HCT116 (cell line): ENCODE measurements around the gene ZSCAN5B. TPM values are rescaled to one million over a fixed set of nuclear protein-coding genes. Genes with fewer than 3 reads are reported as not detected.
"Not testable (repeated sequence)": the region's sequence is repeated elsewhere in the genome, so short reads cannot be mapped to it uniquely, and the experiment has no call there.

Experiments used
- ATAC-seq: fragments of 200-7000 bp; cut with Tn5 transposase; 2 replicates; pipeline ENCODE4 v1.9.1; 2020; ENCODE audit warnings: mild to moderate bottlenecking, moderate library complexity
- BruUV-seq: library from RNA; stranded (reverse); fragments of 400-500 nt; replicated peaks from 2 replicates; lab custom pipeline; 2021; lab: Mats Ljungman, UMichigan
- CTCF ChIA-PET: fragments of 300-600 bp; sonication (Branson Sonifier 250); formaldehyde crosslinking; loops from one replicate; lab custom pipeline; 2021; ENCODE audit warnings: antibody characterized with exemption; lab: Charles Lee
- POLR2A ChIA-PET: fragments of 300-600, 350-600 bp; sonication (Branson Sonifier 250); formaldehyde crosslinking; loops from one replicate; lab custom pipeline; 2021; ENCODE audit warnings: antibody characterized with exemption; lab: Charles Lee
- RAD21 ChIA-PET, 2 experiments: fragments of 300-600 bp; sonication (Branson Sonifier 250); formaldehyde crosslinking; loops; one replicate each; lab custom pipeline; 2023; ENCODE audit warnings: low total read pairs in 2 of 2; ENCODE audit not compliant: uncharacterized antibody in 2 of 2, unreplicated experiment in 2 of 2, low non-redundant PET in 1 of 2; lab: Charles Lee
- DNase-seq: peaks from one replicate; pipeline ENCODE4 v3.0.0-alpha.2; 2010; ENCODE audit warnings: low read depth, low spot score
- H2AFZ ChIP-seq: fragments of 200-600 bp; shearing (Covaris generic), sonication (generic); 2 replicates; pipeline ENCODE4 v1.6.1; 2017; ENCODE audit warnings: low read depth, mixed run types, mixed read lengths, antibody characterized with exemption, low read length; ENCODE audit not compliant: poor library complexity, severe bottlenecking
- H3K27ac ChIP-seq: 2 replicates; pipeline ENCODE4 v1.5.1; 2012; ENCODE audit warnings: low read depth, low read length
- H3K27me3 ChIP-seq: fragments of 200-600 bp; sonication (generic); 2 replicates; pipeline ENCODE4 v1.6.1; 2016; ENCODE audit warnings: mixed run types, low read length, mixed read lengths; ENCODE audit not compliant: insufficient read depth
- H3K36me3 ChIP-seq, 2 experiments: fragments of 200-500 bp in 1 of 2; fragments of 200-600 bp in 1 of 2; sonication (Bioruptor generic) in 1 of 2; sonication (generic) in 1 of 2; 2 replicates each; pipeline versions ENCODE4 v1.5.1 to v1.6.1; 2014 to 2016; ENCODE audit warnings: low read length in 2 of 2, inconsistent platforms in 1 of 2, mixed read lengths in 1 of 2, mixed run types in 1 of 2; ENCODE audit not compliant: insufficient read depth in 2 of 2, control insufficient read depth in 1 of 2
- H3K4me1 ChIP-seq, 2 experiments: fragments of 200-600 bp in 1 of 2; sonication (generic) in 1 of 2; 2 replicates each; pipeline versions ENCODE4 v1.5.1 to v1.6.1; 2012 to 2017; ENCODE audit warnings: low read length in 2 of 2, inconsistent platforms in 1 of 2, mild to moderate bottlenecking in 1 of 2, mixed read lengths in 1 of 2, mixed run types in 1 of 2, moderate library complexity in 1 of 2; ENCODE audit not compliant: insufficient read depth in 2 of 2, control insufficient read depth in 1 of 2
- H3K4me2 ChIP-seq: fragments of 200-600 bp; sonication (generic); 2 replicates; pipeline ENCODE4 v1.6.1; 2017; ENCODE audit warnings: mixed run types, low read length, mixed read lengths
- H3K4me3 ChIP-seq, 2 experiments: fragments of 200-600 bp in 1 of 2; sonication (generic) in 1 of 2; replicated peaks in 1 of 2; 2 replicates each; pipeline ENCODE4 v1.5.1; 2011 to 2016; ENCODE audit warnings: low read length in 2 of 2, control low read depth in 1 of 2, low read depth in 1 of 2, mild to moderate bottlenecking in 1 of 2, mixed read lengths in 1 of 2, mixed run types in 1 of 2
- H3K79me2 ChIP-seq: fragments of 200-600 bp; sonication (generic); 2 replicates; pipeline ENCODE4 v1.6.1; 2017; ENCODE audit warnings: mild to moderate bottlenecking, mixed run types, low read length, moderate library complexity, mixed read lengths; ENCODE audit not compliant: insufficient read depth
- H3K9ac ChIP-seq: fragments of 200-600 bp; sonication (generic); 2 replicates; pipeline ENCODE4 v1.6.1; 2016; ENCODE audit warnings: low read length, mixed read lengths
- H3K9me2 ChIP-seq: fragments of 200-600 bp; sonication (generic), shearing (Covaris generic); 2 replicates; pipeline ENCODE4 v1.6.1; 2017; ENCODE audit warnings: mixed run types, mild to moderate bottlenecking, moderate library complexity; ENCODE audit not compliant: insufficient read depth
- H3K9me3 ChIP-seq, 2 experiments: fragments of 200-500 bp in 1 of 2; fragments of 200-600 bp in 1 of 2; sonication (Bioruptor generic) in 1 of 2; sonication (generic) in 1 of 2; 2 replicates each; pipeline ENCODE4 v1.6.1; 2014 to 2017; ENCODE audit warnings: low read length in 2 of 2, mixed read lengths in 2 of 2, inconsistent platforms in 1 of 2, low read depth in 1 of 2, mild to moderate bottlenecking in 1 of 2, mixed run types in 1 of 2, moderate library complexity in 1 of 2; ENCODE audit not compliant: control insufficient read depth in 1 of 2, insufficient read depth in 1 of 2
- H4K20me1 ChIP-seq: fragments of 200-600 bp; sonication (generic), shearing (Covaris generic); 2 replicates; pipeline ENCODE4 v1.6.1; 2017; ENCODE audit warnings: mixed run types, mild to moderate bottlenecking, moderate library complexity; ENCODE audit not compliant: insufficient read depth
- CTCF ChIP-seq, 3 experiments: fragments of 200-600 bp in 1 of 3; sonication (generic) in 1 of 3; IDR thresholded peaks in 2 of 3; conservative IDR thresholded peaks in 1 of 3; 2 replicates each; pipeline ENCODE4 v1.5.1; 2012 to 2017; ENCODE audit warnings: low read depth in 2 of 3, low read length in 2 of 3, antibody characterized with exemption in 1 of 3, borderline replicate concordance in 1 of 3, control low read depth in 1 of 3, mild to moderate bottlenecking in 1 of 3, mixed read lengths in 1 of 3, mixed run types in 1 of 3, moderate library complexity in 1 of 3; ENCODE audit not compliant: insufficient read depth in 1 of 3
- FOSL1 ChIP-seq: IDR thresholded peaks from 2 replicates; pipeline ENCODE4 v1.6.1; 2012; ENCODE audit warnings: low read depth
- JUND ChIP-seq: IDR thresholded peaks from 2 replicates; pipeline ENCODE4 v1.6.1; 2012
- MAX ChIP-seq: IDR thresholded peaks from 2 replicates; pipeline ENCODE4 v1.6.1; 2012
- RAD21 ChIP-seq: IDR thresholded peaks from 2 replicates; pipeline ENCODE4 v1.6.1; 2012; ENCODE audit warnings: low read depth, mild to moderate bottlenecking
- SIN3A ChIP-seq: IDR thresholded peaks from 2 replicates; pipeline ENCODE4 v1.6.1; 2012; ENCODE audit warnings: low read depth
- SP1 ChIP-seq: IDR thresholded peaks from 2 replicates; pipeline ENCODE4 v1.6.1; 2012; ENCODE audit warnings: low read depth
- SRF ChIP-seq: IDR thresholded peaks from 2 replicates; pipeline ENCODE4 v1.6.1; 2012; ENCODE audit warnings: low read depth
- ZBTB33 ChIP-seq: IDR thresholded peaks from 2 replicates; pipeline ENCODE4 v1.6.1; 2011; ENCODE audit warnings: mild to moderate bottlenecking, low read length, moderate library complexity; ENCODE audit not compliant: insufficient replicate concordance; ENCODE audit errors: extremely low read depth
- ZNF274 ChIP-seq: fragments of 200-500 bp; sonication (Bioruptor generic); IDR thresholded peaks from 2 replicates; pipeline ENCODE4 v1.6.1; 2014; ENCODE audit warnings: mild to moderate bottlenecking, low read depth, low read length, inconsistent platforms
- intact Hi-C: fragments of 100-400 bp; cut with micrococcal nuclease; formaldehyde crosslinking; loops from 2 replicates; pipeline ENCODE4 v1.10.0; 2022
- total RNA-seq: library from RNA; stranded (reverse); gene quantifications from one replicate; pipeline ENCODE4 v1.2.1, GENCODE V29; 2021; ENCODE audit not compliant: unreplicated experiment
- TF ChIP-seq, protein P1 (sequence below): IDR thresholded peaks from 2 replicates; pipeline ENCODE4 v1.6.1; 2012; ENCODE audit warnings: low read depth
- TF ChIP-seq, protein P2 (sequence below): IDR thresholded peaks from 2 replicates; pipeline ENCODE4 v1.6.1; 2012

The ZSCAN5B gene
- total RNA-seq, 1 experiment from 2014 or later = not detected

GRCh38 chr19:56175861-56176307, 21.7 kb downstream of the ZSCAN5B start, which contains the start of gene GALP:
GALP (plus strand) TSS chr19:56176008; CDS start chr19:56177109, 1,101 bp downstream.
- H3K4me1 ChIP-seq, H3K79me2 ChIP-seq, H3K4me3 ChIP-seq, intact Hi-C loops, DNase-seq, H3K9me3 ChIP-seq, H3K27ac ChIP-seq, H3K9me2 ChIP-seq, H3K4me2 ChIP-seq, BruUV-seq, H3K9ac ChIP-seq, ATAC-seq, H3K27me3 ChIP-seq, H4K20me1 ChIP-seq, H3K36me3 ChIP-seq, POLR2A ChIA-PET, RAD21 ChIA-PET, H2AFZ ChIP-seq: not testable (repeated sequence)
- CTCF ChIA-PET = interaction anchor here (1.9 kb wide), 1 partner anchor 109 kb away, joined by 4 read pairs; no protein-coding TSS in a partner anchor

DNA sequence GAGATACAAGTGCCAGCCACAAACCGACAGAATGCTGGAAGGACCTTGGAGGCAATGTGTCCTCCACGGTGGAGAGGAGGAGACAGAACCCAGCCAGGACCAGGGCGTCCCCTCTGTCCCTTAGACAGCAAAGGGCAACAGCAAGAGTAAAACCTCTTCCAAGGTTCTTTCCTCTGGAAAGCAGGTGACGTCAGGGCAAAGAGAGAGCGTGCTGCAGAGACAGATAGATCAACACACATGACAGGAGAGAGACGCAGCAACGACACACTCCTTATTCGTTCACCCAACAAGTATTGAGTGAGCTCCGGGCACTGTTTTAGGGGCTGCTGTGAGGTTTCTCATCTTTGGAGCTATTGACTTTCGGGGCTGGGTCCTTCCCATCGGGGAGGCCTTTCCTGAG, 23.0 kb downstream of the ZSCAN5B start:
- H3K27me3 ChIP-seq = no peaks in the 10 kb centered on the region
- no peaks in the 10 kb centered on the region for H3K9me2 ChIP-seq
- H4K20me1 ChIP-seq = no peaks in the 10 kb centered on the region
- intact Hi-C loops = no loop called here
- H3K27ac ChIP-seq = no peak overlapping the region
- H3K4me3 ChIP-seq = no peak overlapping the region
- no peak for ATAC-seq
- no peaks in the 10 kb centered on the region for H3K9me3 ChIP-seq
- no peak for DNase-seq
- no peaks in the 10 kb centered on the region for H3K4me1 ChIP-seq
- ChIA-PET CTCF (interaction anchor here (1.9 kb wide), 1 partner anchor 108 kb away, joined by 4 read pairs; no protein-coding TSS in a partner anchor), POLR2A (no interaction called here), RAD21 (no interaction called here)
- no peak overlapping the region for H3K4me2 ChIP-seq
- no peaks in the 10 kb centered on the region for H3K36me3 ChIP-seq
- H3K79me2 ChIP-seq = no peaks in the 10 kb centered on the region
- BruUV-seq = no TSS peak
- H2AFZ ChIP-seq = no peak overlapping the region
- no peak overlapping the region for H3K9ac ChIP-seq
- no peak for TF ChIP-seq MAX
- TF ChIP-seq RAD21 = no peak
- TF ChIP-seq, protein P1, sequence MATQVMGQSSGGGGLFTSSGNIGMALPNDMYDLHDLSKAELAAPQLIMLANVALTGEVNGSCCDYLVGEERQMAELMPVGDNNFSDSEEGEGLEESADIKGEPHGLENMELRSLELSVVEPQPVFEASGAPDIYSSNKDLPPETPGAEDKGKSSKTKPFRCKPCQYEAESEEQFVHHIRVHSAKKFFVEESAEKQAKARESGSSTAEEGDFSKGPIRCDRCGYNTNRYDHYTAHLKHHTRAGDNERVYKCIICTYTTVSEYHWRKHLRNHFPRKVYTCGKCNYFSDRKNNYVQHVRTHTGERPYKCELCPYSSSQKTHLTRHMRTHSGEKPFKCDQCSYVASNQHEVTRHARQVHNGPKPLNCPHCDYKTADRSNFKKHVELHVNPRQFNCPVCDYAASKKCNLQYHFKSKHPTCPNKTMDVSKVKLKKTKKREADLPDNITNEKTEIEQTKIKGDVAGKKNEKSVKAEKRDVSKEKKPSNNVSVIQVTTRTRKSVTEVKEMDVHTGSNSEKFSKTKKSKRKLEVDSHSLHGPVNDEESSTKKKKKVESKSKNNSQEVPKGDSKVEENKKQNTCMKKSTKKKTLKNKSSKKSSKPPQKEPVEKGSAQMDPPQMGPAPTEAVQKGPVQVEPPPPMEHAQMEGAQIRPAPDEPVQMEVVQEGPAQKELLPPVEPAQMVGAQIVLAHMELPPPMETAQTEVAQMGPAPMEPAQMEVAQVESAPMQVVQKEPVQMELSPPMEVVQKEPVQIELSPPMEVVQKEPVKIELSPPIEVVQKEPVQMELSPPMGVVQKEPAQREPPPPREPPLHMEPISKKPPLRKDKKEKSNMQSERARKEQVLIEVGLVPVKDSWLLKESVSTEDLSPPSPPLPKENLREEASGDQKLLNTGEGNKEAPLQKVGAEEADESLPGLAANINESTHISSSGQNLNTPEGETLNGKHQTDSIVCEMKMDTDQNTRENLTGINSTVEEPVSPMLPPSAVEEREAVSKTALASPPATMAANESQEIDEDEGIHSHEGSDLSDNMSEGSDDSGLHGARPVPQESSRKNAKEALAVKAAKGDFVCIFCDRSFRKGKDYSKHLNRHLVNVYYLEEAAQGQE = no peak
- TF ChIP-seq, protein P2, sequence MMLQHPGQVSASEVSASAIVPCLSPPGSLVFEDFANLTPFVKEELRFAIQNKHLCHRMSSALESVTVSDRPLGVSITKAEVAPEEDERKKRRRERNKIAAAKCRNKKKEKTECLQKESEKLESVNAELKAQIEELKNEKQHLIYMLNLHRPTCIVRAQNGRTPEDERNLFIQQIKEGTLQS = no peak
- TF ChIP-seq JUND = no peak
- no peak for TF ChIP-seq SIN3A
- TF ChIP-seq ZNF274 = no peak
- TF ChIP-seq CTCF (IDR thresholded peaks at IDR 0.05 in 2 of 3, conservative IDR thresholded peaks at IDR 0.05 in 1 of 3; ENCODE audit: borderline replicate concordance in 1 of 3, insufficient read depth in 1 of 3, low read depth in 2 of 3, low read length in 2 of 3) = no peak
- TF ChIP-seq ZBTB33 = no peak
- TF ChIP-seq FOSL1 = no peak
- no peak for TF ChIP-seq SRF
- TF ChIP-seq SP1 = no peak
